Left cardiac atrium (tissue), 4 donors: ENCODE data around the gene CHMP1A. TPM values are rescaled to one million over a fixed set of nuclear protein-coding genes. Genes with fewer than 3 reads are reported as not detected.
"Not testable (repeated sequence)": the region's sequence is repeated elsewhere in the genome, so short reads cannot be mapped to it uniquely, and the experiment has no call there.

ENCODE experiments used
- ATAC-seq, 2 donors: fragments of 200-7000 bp; cut with Tn5 transposase; one replicate each; pipeline ENCODE4 v1.9.1; 2020; ENCODE audit warnings: mild to moderate bottlenecking in 2 of 2, moderate library complexity in 2 of 2
- DNase-seq: peaks from one replicate; pipeline ENCODE4 v3.0.0-alpha.2; 2020
- intact Hi-C, 2 donors: fragments of 100-400 bp; cut with DNase I; formaldehyde crosslinking; loops; one replicate each; pipeline versions ENCODE4 v1.14.1 to v1.15.1; 2022 to 2023
- total RNA-seq, 2 donors: library from RNA; stranded (reverse); fragmentation: NEBNext Ultra II Directional; extraction: Animal tissue kit (Norgen Biotek cat#: 25700); gene quantifications; one replicate each; pipeline ENCODE4 v1.2.1, GENCODE V29; 2021
- donor health status: DM: no; HTN: yes; CAD: no.
- donor health status: DM: no; HTN: yes; CAD: no; lungs with severe emphysema.
- donor health status: DM: yes; HTN: yes; CAD: no.
- donor health status: Dilated cardiomyopathy.

Gene CHMP1A
- total RNA-seq, 2 donors from 2014 or later = 41.7 to 51.9 TPM

- DNase-seq (no peak), ATAC-seq (no peak)
- intact Hi-C loops = no loop called here
Observed at GRCh38 chr16:89638455-89638854, 19.1 kb downstream of the CHMP1A start.

- DNase-seq = no peak
- intact Hi-C loops = no loop called here
- no peak for ATAC-seq
Observed at GRCh38 chr16:89637379-89637778, 20.1 kb downstream of the CHMP1A start.

GRCh38 chr16:89636663-89637062, 20.8 kb downstream of the CHMP1A start:
- intact Hi-C loops = no loop called here
- DNase-seq (no peak), ATAC-seq (no peak)

- DNase-seq, intact Hi-C loops, ATAC-seq: not testable (repeated sequence)
Observed at GRCh38 chr16:89634463-89635385, 22.8 kb downstream of the CHMP1A start.

GRCh38 chr16:89633064-89633631, 24.4 kb downstream of the CHMP1A start:
- no peak for ATAC-seq
- intact Hi-C loops = no loop called here

GRCh38 chr16:89629827-89630610, 27.5 kb downstream of the CHMP1A start:
- ATAC-seq = no peak
- intact Hi-C loops = no loop called here
- DNase-seq = no peak

More at GRCh38 chr16:89633064-89633631, 24.4 kb downstream of the CHMP1A start:
- DNase-seq = no peak

GRCh38 chr16:89624777-89625761, 32.4 kb downstream of the CHMP1A start:
- DNase-seq = no peak
- ATAC-seq = no peak
- intact Hi-C loops = no loop called here

- DNase-seq (no peak), ATAC-seq (peak; percentile 36 to 45)
- intact Hi-C loops = no loop called here
Observed at GRCh38 chr16:89623511-89624261, 33.8 kb downstream of the CHMP1A start.

- DNase-seq (no peak), ATAC-seq (no peak)
- intact Hi-C loops = no loop called here
Observed at GRCh38 chr16:89621698-89622409, 35.7 kb downstream of the CHMP1A start.

GRCh38 chr16:89621136-89621697, 36.3 kb downstream of the CHMP1A start:
- DNase-seq (no peak), ATAC-seq (no peak)
- intact Hi-C loops = no loop called here

- intact Hi-C loops = no loop called here
- ATAC-seq (no peak), DNase-seq (no peak)
Observed at GRCh38 chr16:89620406-89620841, 37.1 kb downstream of the CHMP1A start.

- no peak for ATAC-seq
- no peak for DNase-seq
Observed at GRCh38 chr16:89619840-89620239, 37.7 kb downstream of the CHMP1A start.

GRCh38 chr16:89618109-89618998, 39.2 kb downstream of the CHMP1A start:
- no peak for ATAC-seq
- intact Hi-C loops = no loop called here

More at GRCh38 chr16:89619840-89620239, 37.7 kb downstream of the CHMP1A start:
- intact Hi-C loops = no loop called here

GRCh38 chr16:89617036-89617435, 40.5 kb downstream of the CHMP1A start:
- ATAC-seq (no peak), DNase-seq (no peak)
- intact Hi-C loops = no loop called here

More at GRCh38 chr16:89618109-89618998, 39.2 kb downstream of the CHMP1A start:
- DNase-seq = no peak

GRCh38 chr16:89616623-89617022, 40.9 kb downstream of the CHMP1A start:
- intact Hi-C loops = no loop called here
- DNase-seq (no peak), ATAC-seq (no peak)

- DNase-seq (no peak), ATAC-seq (peak in 1 of 2 donors; percentile 24)
- intact Hi-C loops = no loop called here
Observed at GRCh38 chr16:89615596-89616090, 41.9 kb downstream of the CHMP1A start.
